WTC11 (cell line): Measurements from ENCODE around the gene AQP2. TPM values are rescaled to one million over a fixed set of nuclear protein-coding genes. Genes with fewer than 3 reads are reported as not detected.

ENCODE experiments used
- ATAC-seq: fragments of 200-7000 bp; cut with Tn5 transposase; 2 replicates; pipeline ENCODE4 v1.10.0; 2021; ENCODE audit warnings: mild to moderate bottlenecking, moderate library complexity
- CTCF ChIA-PET: fragments of 300-600 bp; sonication (Branson Sonifier 250); formaldehyde crosslinking; loops from one replicate; lab custom pipeline; 2021; ENCODE audit warnings: antibody characterized with exemption; lab: Charles Lee
- POLR2A ChIA-PET: fragments of 350-600 bp; sonication (Branson Sonifier 250); formaldehyde crosslinking; loops from one replicate; lab custom pipeline; 2021; ENCODE audit warnings: antibody characterized with exemption; lab: Charles Lee
- DNase-seq: peaks from one replicate; pipeline ENCODE4 v3.0.0; 2021; ENCODE audit warnings: low spot score
- H3K27ac Mint-ChIP-seq: 2 replicates; pipeline ENCODE4 v1.8.0; 2021; ENCODE audit warnings: mixed read lengths
- H3K27me3 Mint-ChIP-seq: 2 replicates; pipeline ENCODE4 v1.8.0; 2021; ENCODE audit warnings: low read depth, mild to moderate bottlenecking, moderate library complexity, mixed read lengths
- H3K36me3 Mint-ChIP-seq: 2 replicates; pipeline ENCODE4 v1.8.0; 2021; ENCODE audit warnings: mixed read lengths
- H3K4me1 Mint-ChIP-seq: 2 replicates; pipeline ENCODE4 v1.8.0; 2022; ENCODE audit warnings: mixed read lengths
- H3K4me3 Mint-ChIP-seq: 2 replicates; pipeline ENCODE4 v1.8.0; 2021; ENCODE audit warnings: mild to moderate bottlenecking, moderate library complexity, mixed read lengths
- H3K9me3 Mint-ChIP-seq: 2 replicates; pipeline ENCODE4 v1.8.0; 2021; ENCODE audit warnings: mixed read lengths
- ATF1 ChIP-seq: sonication (generic); formaldehyde crosslinking; IDR thresholded peaks from 2 replicates; pipeline ENCODE4 v1.8.1; 2023; ENCODE audit warnings: mild to moderate bottlenecking, moderate library complexity, missing genetic modification reagents
- ATF6 ChIP-seq: sonication (generic); formaldehyde crosslinking; IDR thresholded peaks from 2 replicates; pipeline ENCODE4 v1.8.1; 2023; ENCODE audit warnings: mild to moderate bottlenecking, missing genetic modification reagents
- CREB1 ChIP-seq: sonication (generic); formaldehyde crosslinking; IDR thresholded peaks from 2 replicates; pipeline ENCODE4 v1.8.0; 2023; ENCODE audit warnings: mild to moderate bottlenecking, missing genetic modification reagents
- E2F1 ChIP-seq: sonication (generic); formaldehyde crosslinking; IDR thresholded peaks from 2 replicates; pipeline ENCODE4 v1.8.0; 2022; ENCODE audit warnings: mild to moderate bottlenecking, missing genetic modification reagents
- FOXJ3 ChIP-seq: sonication (generic); formaldehyde crosslinking; IDR thresholded peaks from 2 replicates; pipeline ENCODE4 v1.9.0; 2021; ENCODE audit warnings: missing genetic modification reagents, mild to moderate bottlenecking, borderline replicate concordance
- GABPB1 ChIP-seq: sonication (generic); formaldehyde crosslinking; IDR thresholded peaks from 2 replicates; pipeline ENCODE4 v1.8.1; 2023; ENCODE audit warnings: mild to moderate bottlenecking, missing genetic modification reagents
- GRHL2 ChIP-seq: fragments of 250-450 bp; sonication (Bioruptor Pico); IDR thresholded peaks from 2 replicates; pipeline ENCODE4 v1.8.0; 2022; ENCODE audit warnings: mild to moderate bottlenecking, moderate library complexity; ENCODE audit not compliant: insufficient replicate concordance, severe bottlenecking
- MAX ChIP-seq: sonication (generic); formaldehyde crosslinking; IDR thresholded peaks from 2 replicates; pipeline ENCODE4 v1.8.0; 2022; ENCODE audit warnings: mild to moderate bottlenecking, missing genetic modification reagents
- NR2C2 ChIP-seq: sonication (generic); formaldehyde crosslinking; IDR thresholded peaks from 2 replicates; pipeline ENCODE4 v1.8.0; 2022; ENCODE audit warnings: mild to moderate bottlenecking, missing genetic modification reagents
- RORB ChIP-seq: fragments of 250-450 bp; sonication (Bioruptor Pico); IDR thresholded peaks from 2 replicates; pipeline ENCODE4 v1.9.0; 2021; ENCODE audit warnings: mild to moderate bottlenecking
- SP1 ChIP-seq: sonication (generic); formaldehyde crosslinking; conservative IDR thresholded peaks from 2 replicates; pipeline ENCODE4 v1.8.1; 2022; ENCODE audit warnings: missing genetic modification reagents
- TCF7 ChIP-seq: sonication (generic); formaldehyde crosslinking; IDR thresholded peaks from 2 replicates; pipeline ENCODE4 v1.8.0; 2022; ENCODE audit warnings: mild to moderate bottlenecking, low read depth, missing genetic modification reagents, moderate library complexity
- ZBTB21 ChIP-seq: sonication (generic); formaldehyde crosslinking; IDR thresholded peaks from 2 replicates; pipeline ENCODE4 v1.8.1; 2023; ENCODE audit warnings: mild to moderate bottlenecking, missing genetic modification reagents, borderline replicate concordance
- ZNF121 ChIP-seq: sonication (generic); formaldehyde crosslinking; IDR thresholded peaks from 2 replicates; pipeline ENCODE4 v1.8.0; 2023; ENCODE audit warnings: missing genetic modification reagents
- ZNF219 ChIP-seq: sonication (generic); formaldehyde crosslinking; IDR thresholded peaks from 2 replicates; pipeline ENCODE4 v1.8.0; 2023; ENCODE audit warnings: missing genetic modification reagents, mild to moderate bottlenecking, borderline replicate concordance
- ZNF232 ChIP-seq: sonication (generic); formaldehyde crosslinking; IDR thresholded peaks from 2 replicates; pipeline ENCODE4 v1.8.0; 2022; ENCODE audit warnings: mild to moderate bottlenecking, missing genetic modification reagents
- ZNF263 ChIP-seq: sonication (generic); formaldehyde crosslinking; IDR thresholded peaks from 2 replicates; pipeline ENCODE4 v1.8.1; 2022; ENCODE audit warnings: low read depth, mild to moderate bottlenecking, moderate library complexity, missing genetic modification reagents
- ZNF423 ChIP-seq: fragments of 250-450 bp; sonication (Bioruptor Pico); IDR thresholded peaks from 2 replicates; pipeline ENCODE4 v2.1.2; 2022; ENCODE audit warnings: mild to moderate bottlenecking, moderate library complexity
- ZNF671 ChIP-seq: fragments of 250-450 bp; sonication (Bioruptor Pico); IDR thresholded peaks from 2 replicates; pipeline ENCODE4 v1.8.0; 2021; ENCODE audit warnings: mild to moderate bottlenecking
- total RNA-seq: library from RNA; stranded (reverse); gene quantifications from 3 replicates; pipeline ENCODE4 v1.2.3, GENCODE V29; 2021
- TF ChIP-seq, protein P1 (sequence below): sonication (generic); formaldehyde crosslinking; IDR thresholded peaks from 2 replicates; pipeline ENCODE4 v1.8.0; 2022; ENCODE audit warnings: mild to moderate bottlenecking, missing genetic modification reagents
- TF ChIP-seq, protein P2 (sequence below): sonication (generic); formaldehyde crosslinking; IDR thresholded peaks from 2 replicates; pipeline ENCODE4 v1.8.0; 2023; ENCODE audit warnings: mild to moderate bottlenecking, missing genetic modification reagents
- TF ChIP-seq, protein P3 (sequence below): sonication (generic); formaldehyde crosslinking; IDR thresholded peaks from 2 replicates; pipeline ENCODE4 v1.8.1; 2022; ENCODE audit warnings: low read depth, missing genetic modification reagents, borderline replicate concordance
- TF ChIP-seq, protein P4 (sequence below): sonication (generic); formaldehyde crosslinking; IDR thresholded peaks from 2 replicates; pipeline ENCODE4 v1.8.1; 2023; ENCODE audit warnings: mild to moderate bottlenecking, moderate library complexity, missing genetic modification reagents

Gene AQP2
- total RNA-seq, 1 experiment from 2014 or later = not detected

DNA sequence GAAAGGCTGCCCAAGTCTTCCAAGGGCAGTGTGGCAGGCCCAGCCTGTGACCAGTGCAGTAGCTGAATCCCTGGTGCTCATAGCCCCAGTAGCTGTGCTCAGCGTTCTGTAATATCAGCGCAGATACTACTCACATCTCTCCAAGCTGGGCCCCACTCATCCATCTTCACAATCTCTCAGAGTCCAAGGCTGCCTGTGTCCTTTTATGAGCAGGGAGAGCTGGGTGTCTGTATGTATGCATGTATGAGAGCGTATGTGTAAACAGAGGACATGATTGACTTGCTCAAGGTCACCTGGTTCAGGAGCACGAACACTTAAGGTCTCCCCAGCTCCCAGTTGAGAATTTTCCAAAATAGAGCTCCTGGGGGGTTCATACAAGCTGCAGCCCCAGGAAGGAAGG, 27.6 kb downstream of the AQP2 start:
- H3K4me3 Mint-ChIP-seq = no peak overlapping the region
- CTCF ChIA-PET = interaction anchor here (0.7 to 8.2 kb wide), 4 partner anchors 11 to 55 kb away, joined by 3 to 120 read pairs (median 5); partner anchors contain the start of gene RACGAP1
- H3K9me3 Mint-ChIP-seq = no peaks in the 10 kb centered on the region
- no peaks in the 10 kb centered on the region for H3K27me3 Mint-ChIP-seq
- ATAC-seq (no peak), DNase-seq (no peak)
- peaks cover 19% of the 10 kb centered on the region for H3K4me1 Mint-ChIP-seq
- TF ChIP-seq GABPB1 (CRISPR knock-in tag) (no peak), ZNF121 (CRISPR knock-in tag) (no peak), MAX (CRISPR knock-in tag) (no peak), TCF7 (CRISPR knock-in tag) (no peak), E2F1 (CRISPR knock-in tag) (no peak), RORB (CRISPR knock-in tag) (no peak)
- TF ChIP-seq, protein P1, sequence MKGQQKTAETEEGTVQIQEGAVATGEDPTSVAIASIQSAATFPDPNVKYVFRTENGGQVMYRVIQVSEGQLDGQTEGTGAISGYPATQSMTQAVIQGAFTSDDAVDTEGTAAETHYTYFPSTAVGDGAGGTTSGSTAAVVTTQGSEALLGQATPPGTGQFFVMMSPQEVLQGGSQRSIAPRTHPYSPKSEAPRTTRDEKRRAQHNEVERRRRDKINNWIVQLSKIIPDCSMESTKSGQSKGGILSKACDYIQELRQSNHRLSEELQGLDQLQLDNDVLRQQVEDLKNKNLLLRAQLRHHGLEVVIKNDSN (CRISPR knock-in tag) = no peak
- TF ChIP-seq, protein P2, sequence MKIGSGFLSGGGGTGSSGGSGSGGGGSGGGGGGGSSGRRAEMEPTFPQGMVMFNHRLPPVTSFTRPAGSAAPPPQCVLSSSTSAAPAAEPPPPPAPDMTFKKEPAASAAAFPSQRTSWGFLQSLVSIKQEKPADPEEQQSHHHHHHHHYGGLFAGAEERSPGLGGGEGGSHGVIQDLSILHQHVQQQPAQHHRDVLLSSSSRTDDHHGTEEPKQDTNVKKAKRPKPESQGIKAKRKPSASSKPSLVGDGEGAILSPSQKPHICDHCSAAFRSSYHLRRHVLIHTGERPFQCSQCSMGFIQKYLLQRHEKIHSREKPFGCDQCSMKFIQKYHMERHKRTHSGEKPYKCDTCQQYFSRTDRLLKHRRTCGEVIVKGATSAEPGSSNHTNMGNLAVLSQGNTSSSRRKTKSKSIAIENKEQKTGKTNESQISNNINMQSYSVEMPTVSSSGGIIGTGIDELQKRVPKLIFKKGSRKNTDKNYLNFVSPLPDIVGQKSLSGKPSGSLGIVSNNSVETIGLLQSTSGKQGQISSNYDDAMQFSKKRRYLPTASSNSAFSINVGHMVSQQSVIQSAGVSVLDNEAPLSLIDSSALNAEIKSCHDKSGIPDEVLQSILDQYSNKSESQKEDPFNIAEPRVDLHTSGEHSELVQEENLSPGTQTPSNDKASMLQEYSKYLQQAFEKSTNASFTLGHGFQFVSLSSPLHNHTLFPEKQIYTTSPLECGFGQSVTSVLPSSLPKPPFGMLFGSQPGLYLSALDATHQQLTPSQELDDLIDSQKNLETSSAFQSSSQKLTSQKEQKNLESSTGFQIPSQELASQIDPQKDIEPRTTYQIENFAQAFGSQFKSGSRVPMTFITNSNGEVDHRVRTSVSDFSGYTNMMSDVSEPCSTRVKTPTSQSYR (CRISPR knock-in tag) = no peak
- no peaks in the 10 kb centered on the region for H3K36me3 Mint-ChIP-seq
- H3K27ac Mint-ChIP-seq = no peak overlapping the region
- POLR2A ChIA-PET = no interaction called here

- POLR2A ChIA-PET = interaction anchor here (1.3 kb wide), 1 partner anchor 30 kb away, joined by 6 read pairs; no protein-coding TSS in a partner anchor
- no peaks in the 10 kb centered on the region for H3K36me3 Mint-ChIP-seq
- H3K9me3 Mint-ChIP-seq = no peaks in the 10 kb centered on the region
- ATAC-seq = no peak
- DNase-seq = no peak
- H3K4me3 Mint-ChIP-seq = no peak overlapping the region
- H3K27ac Mint-ChIP-seq = no peak overlapping the region; the same call in 1 of the 2 replicates
- H3K4me1 Mint-ChIP-seq = peaks cover 19% of the 10 kb centered on the region
- no peak for TF ChIP-seq SP1 (CRISPR knock-in tag)
- no peak for TF ChIP-seq ATF6 (CRISPR knock-in tag)
- TF ChIP-seq, protein P3, sequence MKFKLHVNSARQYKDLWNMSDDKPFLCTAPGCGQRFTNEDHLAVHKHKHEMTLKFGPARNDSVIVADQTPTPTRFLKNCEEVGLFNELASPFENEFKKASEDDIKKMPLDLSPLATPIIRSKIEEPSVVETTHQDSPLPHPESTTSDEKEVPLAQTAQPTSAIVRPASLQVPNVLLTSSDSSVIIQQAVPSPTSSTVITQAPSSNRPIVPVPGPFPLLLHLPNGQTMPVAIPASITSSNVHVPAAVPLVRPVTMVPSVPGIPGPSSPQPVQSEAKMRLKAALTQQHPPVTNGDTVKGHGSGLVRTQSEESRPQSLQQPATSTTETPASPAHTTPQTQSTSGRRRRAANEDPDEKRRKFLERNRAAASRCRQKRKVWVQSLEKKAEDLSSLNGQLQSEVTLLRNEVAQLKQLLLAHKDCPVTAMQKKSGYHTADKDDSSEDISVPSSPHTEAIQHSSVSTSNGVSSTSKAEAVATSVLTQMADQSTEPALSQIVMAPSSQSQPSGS = no peak
- TF ChIP-seq ZBTB21 (CRISPR knock-in tag) = no peak
- no peak for TF ChIP-seq ZNF423 (CRISPR knock-in tag)
- TF ChIP-seq FOXJ3 = no peak
- TF ChIP-seq ZNF232 (CRISPR knock-in tag) = no peak
- no peak for TF ChIP-seq CREB1 (CRISPR knock-in tag)
- no peak for TF ChIP-seq NR2C2 (CRISPR knock-in tag)
- TF ChIP-seq ZNF671 (CRISPR knock-in tag) = no peak
- no peak for TF ChIP-seq GRHL2 (CRISPR knock-in tag)
- TF ChIP-seq, protein P4, sequence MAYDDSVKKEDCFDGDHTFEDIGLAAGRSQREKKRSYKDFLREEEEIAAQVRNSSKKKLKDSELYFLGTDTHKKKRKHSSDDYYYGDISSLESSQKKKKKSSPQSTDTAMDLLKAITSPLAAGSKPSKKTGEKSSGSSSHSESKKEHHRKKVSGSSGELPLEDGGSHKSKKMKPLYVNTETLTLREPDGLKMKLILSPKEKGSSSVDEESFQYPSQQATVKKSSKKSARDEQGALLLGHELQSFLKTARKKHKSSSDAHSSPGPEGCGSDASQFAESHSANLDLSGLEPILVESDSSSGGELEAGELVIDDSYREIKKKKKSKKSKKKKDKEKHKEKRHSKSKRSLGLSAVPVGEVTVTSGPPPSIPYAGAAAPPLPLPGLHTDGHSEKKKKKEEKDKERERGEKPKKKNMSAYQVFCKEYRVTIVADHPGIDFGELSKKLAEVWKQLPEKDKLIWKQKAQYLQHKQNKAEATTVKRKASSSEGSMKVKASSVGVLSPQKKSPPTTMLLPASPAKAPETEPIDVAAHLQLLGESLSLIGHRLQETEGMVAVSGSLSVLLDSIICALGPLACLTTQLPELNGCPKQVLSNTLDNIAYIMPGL (CRISPR knock-in tag) = no peak
- no peak for TF ChIP-seq ZNF219 (CRISPR knock-in tag)
- no peak for TF ChIP-seq ATF1
- no peak for TF ChIP-seq ZNF263 (CRISPR knock-in tag)
- TF ChIP-seq, all 79 proteins: peak for 0
- CTCF ChIA-PET = interaction anchor here (1.6 to 8.2 kb wide), 7 partner anchors 12 to 112 kb away, joined by 4 to 120 read pairs (median 10); partner anchors contain the start of gene RACGAP1
- H3K27me3 Mint-ChIP-seq = no peaks in the 10 kb centered on the region
Measured at GRCh38 chr12:49979016-49979586, 28.6 kb downstream of the AQP2 start.
